ENCODE measurements around the gene CAST. TPM values are rescaled to one million over a fixed set of nuclear protein-coding genes. Genes with fewer than 3 reads are reported as not detected.
"Not testable (repeated sequence)": the region's sequence is repeated elsewhere in the genome, so short reads cannot be mapped to it uniquely, and the experiment has no call there.

Gene CAST
- total RNA-seq, 4 donors from 2014 or later: 415 to 523 (median 468) TPM

- 94 to 95% methylated on average over 3 of the region's 3 CpGs for WGBS, 2 donors
- intact Hi-C loops (cut with DNase I; ENCODE audit: low total_unique reads): no loop called here
- no peak overlapping the region for H3K4me3 ChIP-seq (ENCODE audit: low read depth, poor library complexity, severe bottlenecking)
- no peak for DNase-seq (ENCODE audit: low spot score in 2 of 2)
- TF ChIP-seq POLR2A (IDR thresholded peaks at IDR 0.05): no peak
- TF ChIP-seq CTCF (IDR thresholded peaks at IDR 0.05): no peak
These were observed 78.9 kb downstream of the CAST start for GRCh38 chr5:96741106-96741505.

- TF ChIP-seq POLR2A (IDR thresholded peaks at IDR 0.05) (no peak), CTCF (IDR thresholded peaks at IDR 0.05) (no peak)
- 52 to 60% methylated on average over 3 of the region's 3 CpGs for WGBS, 2 donors
- DNase-seq (ENCODE audit: low spot score in 2 of 2): no peak
- intact Hi-C loops (cut with DNase I; ENCODE audit: low total_unique reads): no loop called here
- no peak overlapping the region for H3K4me3 ChIP-seq (ENCODE audit: low read depth, poor library complexity, severe bottlenecking)
These were observed 79.7 kb downstream of the CAST start for GRCh38 chr5:96741891-96742309.

- TF ChIP-seq CTCF (IDR thresholded peaks at IDR 0.05) (no peak), POLR2A (IDR thresholded peaks at IDR 0.05) (no peak)
- no peak for DNase-seq (ENCODE audit: low spot score in 2 of 2)
- intact Hi-C loops (cut with DNase I; ENCODE audit: low total_unique reads): no loop called here
- WGBS, 2 donors: 75 to 78% methylated on average over 9 of the region's 9 CpGs
- H3K4me3 ChIP-seq (ENCODE audit: low read depth, poor library complexity, severe bottlenecking): no peak overlapping the region
These were observed 80.4 kb downstream of the CAST start for GRCh38 chr5:96742538-96742937.

GRCh38 chr5:96743065-96743768, 81.0 kb downstream of the CAST start:
- intact Hi-C loops (cut with DNase I; ENCODE audit: low total_unique reads): no loop called here
- DNase-seq (ENCODE audit: low spot score in 2 of 2): no peak
- 76 to 77% methylated on average over 11 of the region's 11 CpGs for WGBS, 2 donors
- no peak overlapping the region for H3K4me3 ChIP-seq (ENCODE audit: low read depth, poor library complexity, severe bottlenecking)
- TF ChIP-seq CTCF (IDR thresholded peaks at IDR 0.05) (no peak), POLR2A (IDR thresholded peaks at IDR 0.05) (no peak)

- intact Hi-C loops (cut with DNase I; ENCODE audit: low total_unique reads): no loop called here
- DNase-seq (ENCODE audit: low spot score in 2 of 2): no peak
- TF ChIP-seq POLR2A (IDR thresholded peaks at IDR 0.05) (no peak), CTCF (IDR thresholded peaks at IDR 0.05) (no peak)
- WGBS, 2 donors: 80% methylated on average over 4 of the region's 4 CpGs
- H3K4me3 ChIP-seq (ENCODE audit: low read depth, poor library complexity, severe bottlenecking): no peak overlapping the region
These were observed 81.6 kb downstream of the CAST start for GRCh38 chr5:96743805-96744204.

- intact Hi-C loops (cut with DNase I; ENCODE audit: low total_unique reads); H3K4me3 ChIP-seq (ENCODE audit: low read depth, poor library complexity, severe bottlenecking); DNase-seq (ENCODE audit: low spot score in 2 of 2): not testable (repeated sequence)
- 83 to 90% methylated on average over 5 of the region's 5 CpGs for WGBS, 2 donors
These were observed 82.0 kb downstream of the CAST start for GRCh38 chr5:96744218-96744617.

Data from lower leg skin (tissue), 4 donors.